GM12878 (cell line): ENCODE measurements around the gene OR2H2. TPM values are rescaled to one million over a fixed set of nuclear protein-coding genes. Genes with fewer than 3 reads are reported as not detected.

Experiments used
- ATAC-seq: fragments of 200-7000 bp; cut with Tn5 transposase; 3 replicates; pipeline ENCODE4 v1.9.1; 2020; ENCODE audit warnings: mild to moderate bottlenecking, moderate library complexity
- BruUV-seq: library from RNA; stranded (reverse); fragments of 400-500 nt; replicated peaks from 2 replicates; lab custom pipeline; 2021; lab: Mats Ljungman, UMichigan
- CTCF ChIA-PET: fragments of 300-600 bp; sonication (Branson Sonifier 250); formaldehyde crosslinking; extraction: SDS; loops from one replicate; lab custom pipeline; 2021; ENCODE audit warnings: inconsistent platforms; lab: Yijun Ruan, JAX
- POLR2A ChIA-PET: fragments of 350-600 bp; formaldehyde crosslinking; extraction: SDS; loops from one replicate; lab custom pipeline; 2021; ENCODE audit warnings: inconsistent platforms; lab: Charles Lee
- RAD21 ChIA-PET: fragments of 300-600 bp; sonication (Branson Sonifier 250); formaldehyde crosslinking; loops from one replicate; lab custom pipeline; 2023; ENCODE audit warnings: antibody characterized with exemption; ENCODE audit not compliant: unreplicated experiment; lab: Charles Lee
- SMC1A ChIA-PET: fragments of 300-600 bp; sonication (Branson Sonifier 250); formaldehyde crosslinking; loops from one replicate; lab custom pipeline; 2023; ENCODE audit not compliant: unreplicated experiment, uncharacterized antibody; lab: Charles Lee
- DNase-seq: peaks from one replicate; pipeline ENCODE4 v3.0.0-alpha.2; 2011; ENCODE audit warnings: low read depth, low spot score
- FAIRE-seq: peaks from 3 replicates; lab custom pipeline; 2011; peaks lifted over from hg19 to GRCh38; lab: Jason Lieb, UNC
- H2AFZ ChIP-seq: 2 replicates; pipeline ENCODE4 v1.6.0; 2011; ENCODE audit warnings: low read depth, low read length, control low read depth; ENCODE audit not compliant: control insufficient read depth
- H3K27ac ChIP-seq: 2 replicates; pipeline ENCODE4 v1.5.1; 2011; ENCODE audit warnings: control low read depth; ENCODE audit not compliant: control insufficient read depth, insufficient read depth
- H3K27me3 ChIP-seq, 2 experiments: replicated peaks in 1 of 2; 2 replicates each; pipeline versions ENCODE4 v1.6.0 to v1.6.1; 2011; ENCODE audit warnings: low read length in 1 of 2; ENCODE audit not compliant: control insufficient read depth in 2 of 2, insufficient read depth in 2 of 2
- H3K36me3 ChIP-seq, 2 experiments: 2 replicates each; pipeline ENCODE4 v1.5.1; 2011; ENCODE audit warnings: low read length in 1 of 2; ENCODE audit not compliant: control insufficient read depth in 2 of 2, insufficient read depth in 2 of 2
- H3K4me1 ChIP-seq: 2 replicates; pipeline ENCODE4 v1.6.1; 2011; ENCODE audit warnings: mild to moderate bottlenecking, low read length, moderate library complexity, mixed read lengths; ENCODE audit not compliant: control insufficient read depth, insufficient read depth
- H3K4me2 ChIP-seq: 2 replicates; pipeline ENCODE4 v1.6.0; 2011; ENCODE audit warnings: control low read depth; ENCODE audit not compliant: control insufficient read depth, insufficient read depth
- H3K4me3 ChIP-seq: fragments of 200-600 bp; sonication (generic); 2 replicates; pipeline ENCODE4 v1.5.1; 2016
- H3K79me2 ChIP-seq: 2 replicates; pipeline ENCODE4 v1.6.0; 2011; ENCODE audit warnings: low read length; ENCODE audit not compliant: control insufficient read depth, insufficient read depth
- H3K9ac ChIP-seq: 2 replicates; pipeline ENCODE4 v1.8.0; 2011; ENCODE audit warnings: low read length, control low read depth, mixed read lengths; ENCODE audit not compliant: control insufficient read depth, insufficient read depth
- H3K9me3 ChIP-seq: replicated peaks from 3 replicates; pipeline ENCODE4 v1.5.1; 2011; ENCODE audit warnings: mild to moderate bottlenecking, low read length; ENCODE audit not compliant: control insufficient read depth, insufficient read depth
- H4K20me1 ChIP-seq: 2 replicates; pipeline ENCODE4 v1.6.0; 2011; ENCODE audit not compliant: control insufficient read depth, insufficient read depth
- BCL3 ChIP-seq: IDR thresholded peaks from 2 replicates; pipeline ENCODE4 v1.6.1; 2011; ENCODE audit warnings: borderline replicate concordance, low read depth, mild to moderate bottlenecking, moderate library complexity, low read length; ENCODE audit not compliant: insufficient read depth, poor library complexity, severe bottlenecking
- BHLHE40 ChIP-seq, 2 experiments: fragments of 450-650 bp in 1 of 2; IDR thresholded peaks; 2 replicates each; pipeline ENCODE4 v1.6.1; 2011 to 2017; ENCODE audit warnings: low read depth in 2 of 2, borderline replicate concordance in 1 of 2, improper control_type of control experiment in 1 of 2, low read length in 1 of 2, mild to moderate bottlenecking in 1 of 2
- CHD2 ChIP-seq: IDR thresholded peaks from 2 replicates; pipeline ENCODE4 v1.6.1; 2011; ENCODE audit warnings: low read depth, low read length, improper control_type of control experiment, borderline replicate concordance
- CREM ChIP-seq: IDR thresholded peaks from 2 replicates; pipeline ENCODE4 v1.6.1; 2014; ENCODE audit warnings: antibody characterized with exemption, low read depth
- ETV6 ChIP-seq, 2 experiments: fragments of 450-650 bp in 1 of 2; IDR thresholded peaks in 1 of 2; conservative IDR thresholded peaks in 1 of 2; 2 replicates each; pipeline ENCODE4 v1.6.1; 2014; ENCODE audit warnings: antibody characterized with exemption in 1 of 2, borderline replicate concordance in 1 of 2, low read depth in 1 of 2, mild to moderate bottlenecking in 1 of 2, moderate library complexity in 1 of 2
- FOXM1 ChIP-seq: IDR thresholded peaks from 2 replicates; pipeline ENCODE4 v1.6.1; 2012; ENCODE audit warnings: low read depth, mild to moderate bottlenecking, inconsistent platforms, low read length, moderate library complexity
- IKZF1 ChIP-seq: fragments of 450-650 bp; conservative IDR thresholded peaks from 2 replicates; pipeline ENCODE4 v1.6.1; 2017; ENCODE audit warnings: antibody characterized with exemption, mild to moderate bottlenecking
- IKZF2 ChIP-seq, 2 experiments: fragments of 450-650 bp; IDR thresholded peaks; 2 replicates each; pipeline ENCODE4 v1.6.1; 2017; ENCODE audit warnings: mild to moderate bottlenecking in 2 of 2, moderate library complexity in 2 of 2
- RELA ChIP-seq: fragments of 450-650 bp; IDR thresholded peaks from 2 replicates; pipeline ENCODE4 v1.8.0; 2014; ENCODE audit warnings: borderline replicate concordance; ENCODE audit not compliant: partially characterized antibody
- SPI1 ChIP-seq: IDR thresholded peaks from 2 replicates; pipeline ENCODE4 v1.6.1; 2011; ENCODE audit warnings: low read depth, mild to moderate bottlenecking, low read length, moderate library complexity, borderline replicate concordance; ENCODE audit not compliant: insufficient read depth
- ZBTB40 ChIP-seq: fragments of 450-650 bp; IDR thresholded peaks from 2 replicates; pipeline ENCODE4 v1.6.1; 2016; ENCODE audit warnings: mild to moderate bottlenecking, moderate library complexity, borderline replicate concordance
- WGBS: methylation state at CpG from one replicate; pipeline ENCODE4 v1.1.6; 2016; ENCODE audit warnings: low lambda C conversion rate; ENCODE audit not compliant: insufficient replicate concordance, insufficient coverage; ENCODE audit errors: missing lambda C conversion rate; 5-methylcytosine and 5-hydroxymethylcytosine counted together
- in situ Hi-C: fragments of 300-500 bp; cut with MboI; formaldehyde crosslinking; loops from 9 replicates; pipeline ENCODE4 v1.14.3; 2018; ENCODE audit warnings: mixed read lengths
- intact Hi-C: fragments of 100-400 bp; cut with micrococcal nuclease; formaldehyde crosslinking; loops from one replicate; pipeline ENCODE4 v1.14.2; 2022; ENCODE audit not compliant: unreplicated experiment
- polyA plus RNA-seq, 11 experiments: library from polyadenylated mRNA; depleted of rRNA in 4 of 11; unstranded in 6 of 11; stranded (reverse) in 5 of 11; fragments of >200 nt; fragmentation: Nextera tagmentation in 4 of 11; fragmentation: Illumina TruSeq in 1 of 11; extraction: Ambion mirVana in 4 of 11; extraction: Trizol in 1 of 11; gene quantifications; 1 replicate in 1 of 11; 2 replicates in 10 of 11; pipeline versions ENCODE4 v1.2.1 to v1.2.3, GENCODE V29; 2011 to 2016; ENCODE audit warnings: inconsistent platforms in 2 of 11, missing spikeins in 2 of 11, low read depth in 1 of 11
- total RNA-seq, 4 experiments: library from RNA; depleted of rRNA in 3 of 4; stranded (reverse); fragments of >200 nt in 3 of 4; fragmentation: Illumina TruSeq in 1 of 4; extraction: Trizol in 1 of 4; gene quantifications; 2 replicates each; pipeline versions ENCODE4 v1.2.1 to v1.2.3, GENCODE V29; 2013 to 2021
- TF ChIP-seq, protein P1 (sequence below): IDR thresholded peaks from 2 replicates; pipeline ENCODE4 v1.6.1; 2012; ENCODE audit warnings: low read length, inconsistent platforms

The OR2H2 gene
- total and polyA plus RNA-seq, 10 of the 15 experiments (the other 5 are each of a cell fraction or from before 2014, with no cell fraction given): not detected

GRCh38 chr6:29628419-29629281, 43.7 kb downstream of the OR2H2 start (continued):
- TF ChIP-seq BHLHE40 (IDR thresholded peaks at IDR 0.05; ENCODE audit: borderline replicate concordance in 1 of 2, low read depth in 2 of 2, low read length in 1 of 2) (no peak), SPI1 (no peak), IKZF2 (IDR thresholded peaks at IDR 0.05) (peak; percentile 48 to 50; a peak in 3 of 4 replicates), RELA (no peak), IKZF1 (peak; percentile 57; the same call in 1 of the 2 replicates), BCL3 (no peak)

DNA sequence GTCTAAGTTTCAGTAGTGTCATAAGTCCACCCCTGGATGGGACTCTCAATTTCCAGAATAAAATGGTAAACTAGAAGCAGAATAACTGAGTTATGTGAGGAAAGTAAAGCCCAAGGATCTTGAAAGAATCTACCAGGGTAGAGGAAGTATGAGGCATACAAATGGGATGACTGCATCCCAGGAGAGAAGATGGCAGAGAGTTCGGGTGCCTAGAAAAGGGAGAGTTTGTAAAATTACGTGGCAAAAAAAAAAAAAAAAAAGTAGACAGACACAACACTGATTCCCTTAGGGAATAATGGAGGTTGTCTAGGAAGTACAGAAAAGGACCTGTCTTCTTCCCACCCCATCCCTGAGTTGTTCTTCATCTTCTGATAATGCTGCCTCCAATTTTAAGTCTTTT, 44.6 kb downstream of the OR2H2 start:
- FAIRE-seq: no peak
- no peak for DNase-seq
- ATAC-seq: no peak
- intact Hi-C loops: no loop called here
- no peaks in the 10 kb centered on the region for H3K9me3 ChIP-seq
- H3K4me2 ChIP-seq: no peak overlapping the region
- ChIA-PET POLR2A (no interaction called here), SMC1A (interaction anchor here (0.8 kb wide), 1 partner anchor 20 kb away, joined by 3 read pairs; no protein-coding TSS in a partner anchor), RAD21 (no interaction called here), CTCF (interaction anchor here (1.3 to 2.2 kb wide), 4 partner anchors 20 to 253 kb away, joined by 3 to 11 read pairs (median 5); no protein-coding TSS in a partner anchor)
- BruUV-seq: no TSS peak
- H3K27ac ChIP-seq: no peak overlapping the region
- H3K36me3 ChIP-seq: no peaks in the 10 kb centered on the region
- H3K4me1 ChIP-seq: peaks cover 16% of the 10 kb centered on the region
- 57% methylated on average over 1 of the region's 2 CpGs for WGBS
- H3K4me3 ChIP-seq: no peak overlapping the region
- H3K79me2 ChIP-seq: no peaks in the 10 kb centered on the region
- no peaks in the 10 kb centered on the region for H4K20me1 ChIP-seq
- no peaks in the 10 kb centered on the region for H3K27me3 ChIP-seq
- in situ Hi-C loops: no loop called here
- no peak overlapping the region for H2AFZ ChIP-seq
- TF ChIP-seq FOXM1: no peak
- TF ChIP-seq ETV6 (conservative IDR thresholded peaks at IDR 0.05 in 1 of 2, IDR thresholded peaks at IDR 0.05 in 1 of 2; ENCODE audit: borderline replicate concordance in 1 of 2, low read depth in 1 of 2): no peak
- no peak for TF ChIP-seq ZBTB40
- no peak for TF ChIP-seq CREM
- no peak for TF ChIP-seq CHD2
- TF ChIP-seq, protein P1, sequence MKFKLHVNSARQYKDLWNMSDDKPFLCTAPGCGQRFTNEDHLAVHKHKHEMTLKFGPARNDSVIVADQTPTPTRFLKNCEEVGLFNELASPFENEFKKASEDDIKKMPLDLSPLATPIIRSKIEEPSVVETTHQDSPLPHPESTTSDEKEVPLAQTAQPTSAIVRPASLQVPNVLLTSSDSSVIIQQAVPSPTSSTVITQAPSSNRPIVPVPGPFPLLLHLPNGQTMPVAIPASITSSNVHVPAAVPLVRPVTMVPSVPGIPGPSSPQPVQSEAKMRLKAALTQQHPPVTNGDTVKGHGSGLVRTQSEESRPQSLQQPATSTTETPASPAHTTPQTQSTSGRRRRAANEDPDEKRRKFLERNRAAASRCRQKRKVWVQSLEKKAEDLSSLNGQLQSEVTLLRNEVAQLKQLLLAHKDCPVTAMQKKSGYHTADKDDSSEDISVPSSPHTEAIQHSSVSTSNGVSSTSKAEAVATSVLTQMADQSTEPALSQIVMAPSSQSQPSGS: no peak
- H3K9ac ChIP-seq: no peak overlapping the region
